GM18951 (cell line): ENCODE measurements around the gene PLA1A.
"Not testable (repeated sequence)": the region's sequence is repeated elsewhere in the genome, so short reads cannot be mapped to it uniquely, and the experiment has no call there.

Experiments used
- POLR2A ChIP-seq: IDR thresholded peaks from 4 replicates; pipeline ENCODE4 v1.6.1; 2011; ENCODE audit warnings: mild to moderate bottlenecking; ENCODE audit not compliant: insufficient read length, insufficient read depth; ENCODE audit errors: extremely low read depth
- in situ Hi-C: fragments of 300-500 bp; cut with MboI; formaldehyde crosslinking; loops from one replicate; pipeline ENCODE4 v1.12.0; 2022; ENCODE audit warnings: low sequenced_read_pairs, mixed read lengths, inconsistent platforms; ENCODE audit not compliant: unreplicated experiment

Gene PLA1A

GRCh38 chr3:119586733-119587172, 10.9 kb upstream of the PLA1A start:
- in situ Hi-C loops = no loop called here
- no peak for TF ChIP-seq POLR2A

- no peak for TF ChIP-seq POLR2A
- in situ Hi-C loops = no loop called here
These were observed 9.6 kb upstream of the PLA1A start for GRCh38 chr3:119588112-119588511.

- in situ Hi-C loops = no loop called here
- TF ChIP-seq POLR2A = no peak
These were observed 8.4 kb upstream of the PLA1A start for GRCh38 chr3:119589102-119589773.

- in situ Hi-C loops = no loop called here
- no peak for TF ChIP-seq POLR2A
These were observed 7.0 kb upstream of the PLA1A start for GRCh38 chr3:119590706-119591105.

GRCh38 chr3:119592861-119593260, 4.8 kb upstream of the PLA1A start:
- in situ Hi-C loops = no loop called here
- no peak for TF ChIP-seq POLR2A

GRCh38 chr3:119594066-119594465, 3.6 kb upstream of the PLA1A start:
- TF ChIP-seq POLR2A = no peak
- in situ Hi-C loops = no loop called here

GRCh38 chr3:119594929-119595328, 2.8 kb upstream of the PLA1A start:
- in situ Hi-C loops = not testable (repeated sequence)

GRCh38 chr3:119595639-119596334, 1.9 kb upstream of the PLA1A start:
- in situ Hi-C loops = no loop called here

GRCh38 chr3:119596398-119596797, 1.3 kb upstream of the PLA1A start:
- in situ Hi-C loops = no loop called here

More at GRCh38 chr3:119595639-119596334, 1.9 kb upstream of the PLA1A start:
- TF ChIP-seq POLR2A = no peak

GRCh38 chr3:119598410-119599098, 869 bp downstream of the PLA1A start:
- TF ChIP-seq POLR2A = peak; percentile 25
- in situ Hi-C loops = no loop called here

More at GRCh38 chr3:119596398-119596797, 1.3 kb upstream of the PLA1A start:
- TF ChIP-seq POLR2A = no peak

GRCh38 chr3:119599558-119600174, 2.0 kb downstream of the PLA1A start:
- no peak for TF ChIP-seq POLR2A
- in situ Hi-C loops = no loop called here

- in situ Hi-C loops = no loop called here
- peak; percentile 47 for TF ChIP-seq POLR2A
These were observed 3.0 kb downstream of the PLA1A start for GRCh38 chr3:119600732-119601131.

GRCh38 chr3:119601154-119601553, 3.5 kb downstream of the PLA1A start:
- in situ Hi-C loops = no loop called here
- TF ChIP-seq POLR2A = no peak

GRCh38 chr3:119602676-119603075, 5.0 kb downstream of the PLA1A start:
- in situ Hi-C loops = no loop called here
- TF ChIP-seq POLR2A = no peak

GRCh38 chr3:119604878-119605277, 7.2 kb downstream of the PLA1A start:
- no peak for TF ChIP-seq POLR2A

More at GRCh38 chr3:119604878-119605277, 7.2 kb downstream of the PLA1A start:
- in situ Hi-C loops = no loop called here
